Bronchus fibroblast of lung (primary cell): Measurements from ENCODE around the gene LRRC23. TPM values are rescaled to one million over a fixed set of nuclear protein-coding genes. Genes with fewer than 3 reads are reported as not detected.

Source experiments
- total RNA-seq: library from RNA; depleted of rRNA; stranded (reverse); fragments of >200 nt; gene quantifications from 2 replicates; pipeline ENCODE4 v1.2.3, GENCODE V29; 2015

Gene LRRC23
- total RNA-seq = 8.8 and 10.8 TPM in 2 replicates

GRCh38 chr12:6904280-6905276 lies at the start of gene LRRC23:
Gene LRRC23, plus strand, starts transcription at chr12:6904822. Its CDS starts 812 bp downstream, at chr12:6905634.

GRCh38 chr12:6867413-6868210 lies 37.0 kb upstream of the LRRC23 start, which contains the start of gene TPI1:
Gene TPI1, plus strand, starts transcription at chr12:6867531. Its CDS starts 36 bp downstream, at chr12:6867567.

GRCh38 chr12:6873094-6874014 lies 31.3 kb upstream of the LRRC23 start, which contains the start of gene SPSB2:
Gene SPSB2, minus strand, starts transcription at chr12:6873303. Its CDS starts 402 bp downstream, at chr12:6872901.

GRCh38 chr12:6914246-6914946 lies 9.8 kb downstream of the LRRC23 start, which contains the start of gene ENO2:
Gene ENO2, plus strand, starts transcription at chr12:6914580. Its CDS starts 1,253 bp downstream, at chr12:6915833.

GRCh38 chr12:6927379-6928021 lies 22.9 kb downstream of the LRRC23 start, which contains the start of gene ATN1:
Gene ATN1, plus strand, starts transcription at chr12:6927959. Its CDS starts 6,043 bp downstream, at chr12:6934002.

GRCh38 chr12:6943722-6944380 lies 39.2 kb downstream of the LRRC23 start, which contains the start of the genes C12orf57 and RNU7-1:
Gene C12orf57, plus strand, starts transcription at chr12:6944022. Its CDS starts 100 bp downstream, at chr12:6944122.
Gene RNU7-1, plus strand, starts transcription at chr12:6943816.

GRCh38 chr12:6950811-6951540 lies 46.4 kb downstream of the LRRC23 start, which contains the start of gene PTPN6:
Gene PTPN6, plus strand, starts transcription at chr12:6951356. Its CDS starts 157 bp downstream, at chr12:6951513.

Other genes with a start within 250 kb of the LRRC23 start
- gene ING4, start 241.7 kb upstream of the LRRC23 start, total RNA-seq = 28.7 TPM in 2 replicates
- gene ZNF384, start 215.4 kb upstream of the LRRC23 start, total RNA-seq = 21.4 and 24.5 TPM in 2 replicates
- 0.17 and 0.74 TPM in 2 replicates for gene PIANP, start 204.0 kb upstream of the LRRC23 start, total RNA-seq
- gene COPS7A, start 180.8 kb upstream of the LRRC23 start, total RNA-seq = 95.1 and 98.9 TPM in 2 replicates
- gene MLF2, start 151.7 kb upstream of the LRRC23 start, total RNA-seq = 235 and 236 TPM in 2 replicates
- gene PTMS, start 138.5 kb upstream of the LRRC23 start, total RNA-seq = 146 and 275 TPM in 2 replicates
- gene LAG3, start 132.3 kb upstream of the LRRC23 start, total RNA-seq = 0.17 and 0.74 TPM in 2 replicates
- gene CD4, start 115.3 kb upstream of the LRRC23 start, total RNA-seq = 3.3 and 5.2 TPM in 2 replicates
- gene GPR162, start 83.0 kb upstream of the LRRC23 start, total RNA-seq = 2.0 and 2.7 TPM in 2 replicates
- gene P3H3, start 76.4 kb upstream of the LRRC23 start, total RNA-seq = 48.6 and 54.1 TPM in 2 replicates
- gene GNB3, start 63.9 kb upstream of the LRRC23 start, total RNA-seq = 1.3 and 2.2 TPM in 2 replicates
- 103 and 118 TPM in 2 replicates for gene CDCA3, start 53.5 kb upstream of the LRRC23 start, total RNA-seq
- 80.7 and 84.2 TPM in 2 replicates for gene USP5, start 52.7 kb upstream of the LRRC23 start, total RNA-seq
- gene TPI1, start 37.3 kb upstream of the LRRC23 start, total RNA-seq = 1,045 and 1,081 TPM in 2 replicates
- gene SPSB2, start 31.5 kb upstream of the LRRC23 start, total RNA-seq = 12.6 and 15.6 TPM in 2 replicates
- 9.6 and 10.4 TPM in 2 replicates for gene ENO2, start 9.8 kb downstream of the LRRC23 start, total RNA-seq
- 12.1 and 14.6 TPM in 2 replicates for gene ATN1, start 23.1 kb downstream of the LRRC23 start, total RNA-seq
- not detected in 2 replicates for gene RNU7-1, start 39.0 kb downstream of the LRRC23 start, total RNA-seq
- gene C12orf57, start 39.2 kb downstream of the LRRC23 start, total RNA-seq = 267 and 309 TPM in 2 replicates
- gene PTPN6, start 46.5 kb downstream of the LRRC23 start, total RNA-seq = 4.9 and 5.4 TPM in 2 replicates
- 372 and 405 TPM in 2 replicates for gene PHB2, start 65.8 kb downstream of the LRRC23 start, total RNA-seq
- gene EMG1, start 66.1 kb downstream of the LRRC23 start, total RNA-seq = 48.4 and 58.4 TPM in 2 replicates
- gene LPCAT3, start 113.7 kb downstream of the LRRC23 start, total RNA-seq = 21.5 and 21.7 TPM in 2 replicates
- gene C1S, start 155.9 kb downstream of the LRRC23 start, total RNA-seq = 29.8 and 36.6 TPM in 2 replicates
- gene C1R, start 187.6 kb downstream of the LRRC23 start, total RNA-seq = 101 and 103 TPM in 2 replicates
- gene C1RL, start 204.4 kb downstream of the LRRC23 start, total RNA-seq = 26.2 and 26.9 TPM in 2 replicates
- gene RBP5, start 224.1 kb downstream of the LRRC23 start, total RNA-seq = not detected in 2 replicates
- gene CLSTN3, start 225.5 kb downstream of the LRRC23 start, total RNA-seq = 6.1 and 9.7 TPM in 2 replicates